Stimulated activated naive CD8-positive, alpha-beta T cell treated with anti-CD3 and anti-CD28 coated beads, Interleukin-15, Interleukin-2, amounts not matched to agents 100 U/mL and 50 U/mL, for 24 hours (primary cell): ENCODE data around the gene OSCP1.
A peak's percentile ranks its signal among the peaks of the same experiment; 100 is the strongest.

Source experiments
- ATAC-seq: fragments of 150-1000 bp; cut with Tn5 transposase; one replicate; pipeline ENCODE4 v1.10.0; 2021
- DNase-seq: peaks from one replicate; pipeline ENCODE4 v3.0.0; 2021

The OSCP1 gene

DNA sequence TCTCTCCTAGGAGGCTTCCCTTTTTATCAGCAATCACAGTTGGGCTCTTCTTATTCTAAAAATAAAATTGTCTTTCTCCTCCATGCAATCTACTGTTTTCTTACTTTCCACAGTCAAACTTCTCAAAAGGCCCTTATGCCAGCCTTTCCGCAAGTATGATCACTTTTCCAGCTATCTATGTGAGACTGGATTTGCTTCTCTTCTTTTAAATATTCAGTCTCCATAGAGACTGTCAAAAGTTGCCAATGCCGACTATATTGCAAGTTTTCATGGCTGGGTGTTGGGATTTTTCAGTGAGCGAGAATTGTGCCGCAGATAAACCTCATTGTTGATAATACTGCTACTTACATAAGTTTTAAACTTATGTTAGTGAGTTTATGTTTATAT lies 47.8 kb downstream of the OSCP1 start:
- ATAC-seq (no peak), DNase-seq (no peak)

- no peak for DNase-seq
- no peak for ATAC-seq
These were observed 48.4 kb downstream of the OSCP1 start for GRCh38 chr1:36401602-36402503.

GRCh38 chr1:36400825-36401601 lies 49.2 kb downstream of the OSCP1 start:
- DNase-seq (peak; percentile 73), ATAC-seq (peak; percentile 67)

DNA sequence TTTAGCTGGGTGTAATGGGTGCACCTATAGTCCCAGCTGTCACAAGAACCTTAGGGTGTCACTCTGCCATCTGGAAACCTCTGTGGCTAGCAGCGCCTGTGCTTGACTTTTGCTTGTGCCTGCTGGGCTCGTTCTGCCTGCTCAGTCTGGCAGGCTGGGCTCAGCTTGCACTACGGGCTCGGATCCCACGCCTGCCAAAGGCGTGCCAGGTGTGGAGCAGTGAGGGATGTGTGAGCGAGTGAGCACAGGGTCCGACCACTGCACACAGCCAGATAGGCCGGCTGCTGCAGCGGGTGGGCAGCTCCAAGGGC lies 49.8 kb downstream of the OSCP1 start:
- no peak for ATAC-seq
- no peak for DNase-seq

DNA sequence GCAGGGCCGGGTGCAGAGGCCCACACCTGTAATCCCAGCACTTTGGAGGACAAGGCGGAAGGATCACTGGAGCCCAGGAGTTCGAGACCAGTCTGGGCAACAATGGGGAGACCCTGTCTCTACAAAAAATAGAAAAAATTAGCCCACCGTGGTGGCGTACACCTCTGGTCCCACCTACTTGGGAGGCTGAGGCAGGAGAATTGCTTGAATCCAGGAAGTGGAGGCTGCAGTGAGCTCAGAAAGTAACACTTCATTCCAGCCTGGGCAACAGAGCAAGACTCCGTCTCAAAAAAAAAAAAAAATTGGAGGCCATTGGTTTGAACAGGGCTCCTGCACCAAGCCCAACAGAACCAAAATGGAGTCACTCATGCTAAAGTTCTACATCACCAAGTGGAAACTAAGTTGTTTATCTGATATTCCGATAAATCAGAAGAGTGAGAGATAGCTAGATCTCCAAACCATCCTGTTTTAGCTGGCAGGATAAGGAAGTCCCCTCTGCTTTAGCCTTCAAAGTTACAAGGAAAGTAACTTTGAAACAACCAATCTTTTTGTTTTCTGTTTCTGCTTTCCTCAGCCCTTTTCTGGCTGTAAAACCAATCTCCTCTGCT lies 51.8 kb downstream of the OSCP1 start:
- no peak for DNase-seq

DNA sequence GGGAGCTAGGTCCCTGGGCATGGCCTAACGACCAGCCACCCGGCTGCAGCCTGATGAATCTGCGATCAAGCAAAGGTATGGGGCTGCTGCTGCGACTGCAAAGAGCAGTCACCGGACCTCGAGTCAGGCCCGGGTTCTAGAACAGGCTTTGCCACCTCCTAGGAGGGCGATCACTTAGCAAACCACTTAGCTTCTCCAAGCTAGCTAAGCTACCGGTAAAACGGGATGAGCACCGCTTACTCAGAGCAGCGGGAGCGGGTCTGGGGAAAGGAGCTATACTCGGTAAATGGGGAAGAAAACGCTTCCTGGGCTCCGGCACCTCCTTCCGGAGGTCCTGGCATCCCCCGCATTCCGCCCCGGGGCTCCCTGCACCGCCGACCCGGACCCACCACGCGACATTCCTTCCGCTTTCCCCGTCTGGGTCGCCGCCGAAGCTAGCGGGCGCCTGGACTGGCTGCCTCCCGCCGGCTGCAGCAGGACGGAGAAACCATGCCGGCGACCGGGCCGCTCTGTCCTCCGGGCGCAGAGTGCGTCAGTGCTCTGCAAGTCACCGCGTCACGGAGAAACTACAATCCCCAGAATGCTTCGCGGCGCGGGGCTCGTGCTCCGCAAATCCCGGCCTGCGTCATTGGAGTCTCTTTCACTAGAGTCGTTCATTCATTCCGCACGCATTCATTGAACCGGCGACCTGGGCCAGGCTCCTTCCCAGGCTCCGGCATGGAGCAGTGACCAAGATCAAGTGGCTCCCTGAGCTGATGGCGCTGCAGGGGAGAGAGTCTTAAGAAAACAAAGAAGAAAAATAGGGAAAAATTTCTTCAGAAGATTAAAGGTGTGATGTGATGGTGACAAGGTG lies 52.6 kb downstream of the OSCP1 start, which contains the start of gene LSM10:
LSM10 (minus strand) TSS at position 531 of the 853 bp plus-strand sequence. CDS start 3,779 bp downstream, outside the sequence.
- ATAC-seq (peak; percentile 87), DNase-seq (peak; percentile 93)

More for the DNA sequence above, 51.8 kb downstream of the OSCP1 start:
- no peak for ATAC-seq

DNA sequence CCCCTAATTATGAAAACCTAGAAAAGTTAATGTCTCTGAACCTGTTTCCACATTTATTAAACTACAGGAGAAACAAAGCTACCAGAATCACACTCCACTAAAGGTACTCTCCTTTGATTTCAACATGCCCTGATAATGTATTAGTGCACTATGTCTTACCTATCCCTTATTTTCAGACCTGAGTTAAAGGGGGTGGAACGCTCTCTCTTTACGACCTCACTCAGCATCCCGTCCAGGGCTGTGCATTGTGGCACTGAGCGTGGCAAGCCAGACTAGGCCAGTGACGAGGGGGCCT lies 53.2 kb downstream of the OSCP1 start:
- DNase-seq (no peak), ATAC-seq (peak; percentile 36)

GRCh38 chr1:36396359-36396758 lies 53.9 kb downstream of the OSCP1 start:
- DNase-seq = no peak
- no peak for ATAC-seq

DNA sequence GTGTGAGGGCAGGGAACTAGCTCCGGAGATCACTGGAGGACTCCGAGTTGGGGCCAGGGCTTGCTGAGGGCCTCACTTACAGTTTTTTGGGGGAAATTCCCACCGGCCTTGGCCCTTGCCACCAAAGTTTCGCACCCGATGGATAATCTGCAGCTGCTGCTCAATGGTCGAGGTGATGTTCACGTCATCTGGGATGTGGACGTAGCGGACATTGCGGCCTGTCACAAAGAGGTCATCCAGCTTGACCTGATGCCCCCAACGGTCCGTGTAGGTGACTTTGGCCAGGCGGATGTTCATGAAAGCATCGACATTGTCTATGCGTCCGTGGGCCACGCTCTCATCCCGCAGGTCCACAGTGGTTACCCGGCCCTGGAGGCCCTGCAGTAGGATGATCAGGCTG lies 56.6 kb downstream of the OSCP1 start:
- no peak for DNase-seq

GRCh38 chr1:36392836-36393235 lies 57.4 kb downstream of the OSCP1 start:
- no peak for ATAC-seq
- no peak for DNase-seq

More for the DNA sequence above, 56.6 kb downstream of the OSCP1 start:
- no peak for ATAC-seq

GRCh38 chr1:36391271-36391670 lies 59.0 kb downstream of the OSCP1 start:
- no peak for DNase-seq
- ATAC-seq = no peak

DNA sequence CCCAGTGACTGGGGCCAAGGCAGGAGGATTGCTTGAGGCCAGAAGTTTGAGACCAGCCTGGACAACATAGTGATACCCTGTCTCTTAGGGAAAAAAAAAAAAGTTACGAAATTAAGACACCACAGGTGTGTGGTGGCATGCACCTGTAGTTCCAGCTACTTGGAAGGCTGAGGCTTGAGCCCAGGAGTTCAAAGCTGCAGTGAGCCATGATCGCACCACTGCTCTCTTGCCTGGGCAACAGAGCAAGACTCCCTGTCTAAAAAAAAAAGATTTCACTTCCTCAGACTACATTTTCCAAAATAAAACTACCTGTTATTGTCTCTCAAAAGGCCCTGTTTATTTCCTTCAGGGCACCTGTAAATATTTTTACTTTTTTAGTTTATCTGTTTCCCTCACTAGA lies 59.8 kb downstream of the OSCP1 start:
- DNase-seq (no peak), ATAC-seq (no peak)

DNA sequence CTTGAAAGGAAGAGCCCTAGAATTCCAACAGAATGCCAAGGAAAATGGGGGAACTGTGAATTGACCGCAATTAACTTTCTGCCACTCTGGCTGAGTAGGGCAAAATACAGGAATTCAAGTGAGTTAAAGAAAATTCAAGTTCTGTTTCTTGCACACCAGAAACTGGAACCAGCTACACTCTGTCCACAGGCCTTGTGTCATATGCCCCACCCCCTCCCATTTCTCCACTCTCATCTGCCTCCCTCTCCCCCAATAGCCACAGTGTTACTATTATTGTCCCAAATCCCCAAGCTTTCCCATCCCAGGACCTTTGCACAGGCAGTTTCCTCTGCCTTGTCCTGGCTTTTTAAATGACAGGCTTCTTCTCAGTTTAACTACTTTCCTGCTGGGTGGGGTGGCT lies 60.3 kb downstream of the OSCP1 start:
- ATAC-seq (no peak), DNase-seq (no peak)

GRCh38 chr1:36389261-36389660 lies 61.0 kb downstream of the OSCP1 start:
- ATAC-seq = no peak

DNA sequence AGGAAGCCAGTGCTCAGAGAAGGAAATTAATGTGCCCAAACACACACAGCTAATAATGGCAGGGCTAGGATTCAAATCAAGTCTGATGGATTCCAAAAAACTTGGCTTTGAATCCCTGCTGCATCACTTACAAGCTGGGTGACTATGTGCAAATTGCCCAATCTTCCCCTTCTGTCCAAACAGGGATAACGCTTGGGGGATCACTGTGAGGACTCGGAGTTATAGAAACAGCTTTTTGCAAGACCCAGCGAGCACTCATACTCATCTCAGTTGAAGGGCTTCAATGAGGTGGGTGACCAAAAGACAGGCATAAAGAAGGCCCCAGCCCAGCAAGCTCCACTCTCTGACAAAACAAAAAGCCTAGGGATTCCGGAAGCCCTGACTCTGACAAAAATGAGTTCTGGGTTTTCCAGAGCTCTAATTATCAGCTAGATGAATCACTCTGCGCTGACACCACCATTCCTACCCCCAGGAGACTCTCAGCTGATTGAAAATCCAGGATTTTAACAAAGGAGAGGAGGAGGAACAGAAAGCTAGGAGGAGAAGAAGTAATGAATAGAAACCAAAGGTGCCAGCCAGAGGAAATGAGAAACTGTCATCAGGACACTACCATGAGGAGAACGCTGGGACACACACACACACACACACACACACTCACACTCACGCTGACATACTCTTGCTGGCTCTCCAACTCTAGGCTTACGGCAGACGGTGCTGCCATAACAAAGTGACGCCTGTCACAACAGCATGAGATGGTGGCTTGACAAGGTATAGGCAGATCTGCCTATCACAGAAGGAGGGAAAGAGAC lies 62.9 kb downstream of the OSCP1 start:
- ATAC-seq (no peak), DNase-seq (no peak)

More at GRCh38 chr1:36389261-36389660, 61.0 kb downstream of the OSCP1 start:
- no peak for DNase-seq

- DNase-seq = peak; percentile 89
- ATAC-seq = peak; percentile 78
These were observed 63.7 kb downstream of the OSCP1 start for GRCh38 chr1:36386265-36387140.

- ATAC-seq = peak; percentile 93
- peak; percentile 99 for DNase-seq
These were observed 64.6 kb downstream of the OSCP1 start, which contains the start of gene STK40 for GRCh38 chr1:36385410-36386264. STK40 (minus strand) TSS chr1:36385924; CDS start chr1:36361332, 24,592 bp downstream.

DNA sequence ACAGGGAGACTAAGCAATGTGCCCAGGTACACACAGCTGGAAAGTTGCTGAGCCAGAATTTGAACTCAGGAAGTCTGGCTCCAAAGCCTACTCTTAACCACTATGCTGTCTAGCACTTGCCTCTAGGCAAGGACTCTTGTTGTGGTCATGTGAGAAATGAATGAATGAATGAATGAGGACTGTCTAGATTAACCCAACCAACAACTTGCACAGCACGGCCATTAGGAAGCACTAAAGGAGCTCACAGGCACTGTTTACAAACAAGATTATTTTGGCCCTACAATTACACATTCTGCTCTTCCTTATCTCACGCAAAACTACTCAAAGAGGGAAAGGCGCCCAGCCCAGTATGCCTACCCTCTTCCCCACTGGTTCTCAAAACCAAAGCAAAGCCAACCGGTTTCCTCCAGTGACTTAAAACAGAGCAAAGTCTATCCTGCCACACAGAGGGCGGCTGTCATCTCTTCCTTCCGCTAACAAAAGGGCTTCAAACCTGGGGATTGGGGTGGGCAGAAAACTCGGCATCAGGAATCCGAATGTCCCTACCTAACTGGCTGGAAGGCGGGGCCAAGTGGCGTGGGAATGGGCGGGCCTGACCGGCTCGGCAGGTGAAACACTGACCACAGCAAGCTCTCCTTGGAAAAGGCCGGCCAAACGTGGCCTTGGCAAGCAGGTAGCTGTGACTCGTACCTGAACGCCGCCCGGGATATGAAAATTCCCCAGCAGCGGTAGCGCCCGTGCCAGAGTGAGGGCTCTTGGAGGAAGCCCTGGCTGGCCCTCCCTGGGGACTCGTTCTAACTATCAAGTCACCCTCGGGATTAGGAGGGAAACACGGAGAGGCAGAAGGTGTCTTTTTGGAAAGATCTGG lies 65.5 kb downstream of the OSCP1 start:
- peak; percentile 46 for DNase-seq
- ATAC-seq = no peak
